ENCODE data around the gene ALKBH3.

Gene ALKBH3

DNA sequence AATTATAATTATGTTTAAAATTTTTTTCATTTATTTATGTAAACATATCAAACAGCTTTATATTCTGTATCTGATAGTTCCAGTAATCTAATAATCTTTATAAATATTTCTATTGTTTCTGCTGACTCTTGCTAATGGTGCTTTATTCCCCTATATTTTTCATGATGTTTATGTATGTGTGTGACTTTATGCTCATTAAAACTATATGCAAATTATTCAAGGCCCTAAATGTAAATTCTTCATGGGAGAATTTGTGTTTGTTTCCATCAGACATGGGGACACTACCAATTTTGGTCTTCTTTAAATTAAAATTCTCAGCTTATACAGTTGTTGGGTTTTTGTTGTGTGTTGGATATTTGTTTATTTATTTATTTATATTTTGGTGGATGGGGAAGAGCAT lies 13.7 kb upstream of the ALKBH3 start:
- no peak for TF ChIP-seq CTCF (IDR thresholded peaks at IDR 0.05; ENCODE audit: borderline replicate concordance, insufficient read depth, low read depth, low read length)
- no peak overlapping the region for H3K4me3 ChIP-seq (ENCODE audit: low read depth, low read length)

DNA sequence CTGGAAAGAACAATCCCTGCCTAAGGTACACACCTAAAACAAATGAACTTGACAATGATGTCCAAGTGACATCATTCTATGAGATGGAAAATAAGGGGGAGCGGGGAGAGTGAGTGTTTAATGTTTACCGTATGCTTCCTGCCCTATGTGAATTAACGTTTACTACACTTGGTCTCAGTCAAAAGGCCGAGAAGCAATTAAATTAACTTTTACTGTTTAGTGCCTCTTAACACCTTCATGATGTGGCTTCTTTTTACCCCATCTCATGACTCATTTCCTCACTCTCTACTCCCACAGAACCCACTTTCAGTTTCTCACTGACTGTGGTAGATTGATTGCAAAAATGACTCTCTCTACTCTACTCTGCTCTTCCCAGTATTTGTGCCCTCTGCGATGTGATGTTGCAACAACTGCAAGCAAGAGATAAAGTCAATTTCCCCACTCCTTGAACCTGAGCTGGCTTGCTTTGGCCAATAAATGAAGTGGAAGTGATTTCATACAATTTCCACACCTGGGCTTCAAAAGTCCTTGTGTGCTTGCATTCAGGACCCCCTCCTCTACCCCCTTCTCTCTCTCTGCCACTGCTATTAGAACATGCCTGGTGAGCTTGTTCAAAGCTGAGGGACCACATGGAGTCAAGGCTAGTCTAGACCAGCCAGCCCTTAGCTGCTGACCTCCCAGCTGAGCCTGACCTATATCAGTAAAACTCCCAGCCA lies 11.6 kb upstream of the ALKBH3 start:
- no peak overlapping the region for H3K4me3 ChIP-seq (ENCODE audit: low read depth, low read length)
- no peak for TF ChIP-seq CTCF (IDR thresholded peaks at IDR 0.05; ENCODE audit: borderline replicate concordance, insufficient read depth, low read depth, low read length)

GRCh38 chr11:43871051-43871450 lies 9.6 kb upstream of the ALKBH3 start:
- TF ChIP-seq CTCF (IDR thresholded peaks at IDR 0.05; ENCODE audit: borderline replicate concordance, insufficient read depth, low read depth, low read length), result no peak
- H3K4me3 ChIP-seq (ENCODE audit: low read depth, low read length), result no peak overlapping the region

DNA sequence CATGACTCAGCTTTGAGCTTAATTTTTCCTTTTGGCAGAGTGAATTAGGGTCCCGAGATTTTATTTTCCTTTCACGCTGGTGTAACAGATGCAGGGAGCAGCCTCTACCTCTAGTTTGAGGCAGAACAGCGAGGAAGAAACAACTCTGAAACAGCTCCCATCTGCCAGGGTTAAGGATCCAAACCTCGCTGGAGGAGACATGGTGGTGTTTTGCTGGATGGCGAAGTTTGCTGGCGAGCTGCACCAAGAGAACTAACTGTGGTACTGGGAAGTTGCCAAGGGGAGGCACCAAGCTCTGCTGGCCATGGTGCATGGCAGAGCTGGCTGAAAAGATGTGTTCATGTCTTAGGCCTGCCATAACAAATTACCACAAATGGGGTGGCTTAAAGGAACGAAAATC lies 7.6 kb upstream of the ALKBH3 start:
- no peak overlapping the region for H3K4me3 ChIP-seq (ENCODE audit: low read depth, low read length)

DNA sequence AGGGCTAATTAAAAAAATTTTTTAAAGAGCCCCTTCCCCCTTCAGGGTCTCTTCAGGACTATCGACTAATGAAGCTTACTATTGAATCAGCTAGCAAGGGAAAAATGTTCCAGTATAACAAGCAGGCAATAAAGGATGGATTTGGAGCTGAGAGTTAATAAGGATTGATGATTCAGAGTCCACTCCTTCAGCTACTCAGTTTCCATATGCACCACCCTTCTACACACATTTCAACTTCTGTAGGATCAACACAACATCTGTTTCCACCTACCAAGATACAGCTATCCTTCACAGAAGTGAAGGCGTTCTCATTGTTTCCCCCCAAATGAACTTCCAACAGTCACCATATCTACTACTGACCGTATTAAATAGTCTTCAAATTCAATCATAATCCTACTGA lies 6.6 kb upstream of the ALKBH3 start:
- no peak overlapping the region for H3K4me3 ChIP-seq (ENCODE audit: low read depth, low read length)
- no peak for TF ChIP-seq CTCF (IDR thresholded peaks at IDR 0.05; ENCODE audit: borderline replicate concordance, insufficient read depth, low read depth, low read length)

More for the DNA sequence above, 7.6 kb upstream of the ALKBH3 start:
- no peak for TF ChIP-seq CTCF (IDR thresholded peaks at IDR 0.05; ENCODE audit: borderline replicate concordance, insufficient read depth, low read depth, low read length)

DNA sequence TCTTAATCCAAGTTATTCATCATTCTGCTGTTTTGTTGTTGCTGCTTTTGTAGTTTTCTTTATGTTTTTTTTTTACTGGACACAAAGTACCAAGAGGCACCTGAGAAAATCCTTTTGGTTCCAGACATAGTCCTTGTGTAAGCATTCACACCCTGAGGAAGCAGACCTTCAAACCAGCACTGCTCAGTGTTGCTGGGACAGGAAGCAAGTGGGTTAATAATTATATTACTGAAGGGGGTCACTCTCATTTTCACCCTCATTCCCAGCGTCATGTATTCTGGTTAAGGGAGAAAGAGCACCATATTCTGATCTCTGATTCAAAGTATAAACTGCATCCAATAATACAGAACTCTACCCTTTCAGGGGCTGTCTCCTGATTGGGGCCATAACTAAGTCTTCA lies 5.9 kb upstream of the ALKBH3 start:
- no peak for TF ChIP-seq CTCF (IDR thresholded peaks at IDR 0.05; ENCODE audit: borderline replicate concordance, insufficient read depth, low read depth, low read length)

More for the DNA sequence above, 5.9 kb upstream of the ALKBH3 start:
- H3K4me3 ChIP-seq (ENCODE audit: low read depth, low read length), result no peak overlapping the region
